ENCODE results near the gene FEZ2. TPM values are rescaled to one million over a fixed set of nuclear protein-coding genes. Genes with fewer than 3 reads are reported as not detected.

FEZ2 gene
- total RNA-seq, 1 donor from 2014 or later: 70.7 TPM

- H3F3A ChIP-seq (ENCODE audit: low read depth): no peaks in the 10 kb centered on the region
- H4K20me1 ChIP-seq (ENCODE audit: low read depth): peaks cover 3% of the 10 kb centered on the region
- Mint-ChIP-seq H3K36me3 (peaks cover 36% of the 10 kb centered on the region), H3K4me3 (no peak overlapping the region), H3K27ac (no peak overlapping the region), H3K4me1 (peaks cover 18% of the 10 kb centered on the region), H3K9me3 (no peaks in the 10 kb centered on the region), H3K27me3 (ENCODE audit: insufficient read depth, low read depth) (no peaks in the 10 kb centered on the region)
- H3K79me2 ChIP-seq (ENCODE audit: low read depth): peaks cover 5% of the 10 kb centered on the region
- no peaks in the 10 kb centered on the region for H3K36me3 ChIP-seq
- H3K27ac ChIP-seq: no peak overlapping the region
- TF ChIP-seq, protein P1, sequence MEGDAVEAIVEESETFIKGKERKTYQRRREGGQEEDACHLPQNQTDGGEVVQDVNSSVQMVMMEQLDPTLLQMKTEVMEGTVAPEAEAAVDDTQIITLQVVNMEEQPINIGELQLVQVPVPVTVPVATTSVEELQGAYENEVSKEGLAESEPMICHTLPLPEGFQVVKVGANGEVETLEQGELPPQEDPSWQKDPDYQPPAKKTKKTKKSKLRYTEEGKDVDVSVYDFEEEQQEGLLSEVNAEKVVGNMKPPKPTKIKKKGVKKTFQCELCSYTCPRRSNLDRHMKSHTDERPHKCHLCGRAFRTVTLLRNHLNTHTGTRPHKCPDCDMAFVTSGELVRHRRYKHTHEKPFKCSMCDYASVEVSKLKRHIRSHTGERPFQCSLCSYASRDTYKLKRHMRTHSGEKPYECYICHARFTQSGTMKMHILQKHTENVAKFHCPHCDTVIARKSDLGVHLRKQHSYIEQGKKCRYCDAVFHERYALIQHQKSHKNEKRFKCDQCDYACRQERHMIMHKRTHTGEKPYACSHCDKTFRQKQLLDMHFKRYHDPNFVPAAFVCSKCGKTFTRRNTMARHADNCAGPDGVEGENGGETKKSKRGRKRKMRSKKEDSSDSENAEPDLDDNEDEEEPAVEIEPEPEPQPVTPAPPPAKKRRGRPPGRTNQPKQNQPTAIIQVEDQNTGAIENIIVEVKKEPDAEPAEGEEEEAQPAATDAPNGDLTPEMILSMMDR (IDR thresholded peaks at IDR 0.05): no peak
- TF ChIP-seq EZH2 (IDR thresholded peaks at IDR 0.05) (no peak), EZH2phosphoT487 (IDR thresholded peaks at IDR 0.05) (no peak)
- no peak overlapping the region for H3K9ac ChIP-seq
- no peak overlapping the region for H2AFZ ChIP-seq (replicated peaks)
- no peak for DNase-seq (ENCODE audit: low spot score)
- H3K4me3 ChIP-seq: no peak overlapping the region
- H3K4me2 ChIP-seq: no peak overlapping the region
- H3K4me1 ChIP-seq: no peaks in the 10 kb centered on the region
- H3K27me3 ChIP-seq: no peaks in the 10 kb centered on the region
- no peaks in the 10 kb centered on the region for H3K9me3 ChIP-seq (ENCODE audit: low read depth)
Observed at GRCh38 chr2:36568516-36569246, 29.3 kb downstream of the FEZ2 start.

- TF ChIP-seq, protein P1 (IDR thresholded peaks at IDR 0.05): no peak
- TF ChIP-seq EZH2phosphoT487 (IDR thresholded peaks at IDR 0.05) (no peak), EZH2 (IDR thresholded peaks at IDR 0.05) (no peak)
- Histone ChIP-seq H3K4me1 (no peaks in the 10 kb centered on the region), H3F3A (ENCODE audit: low read depth) (no peaks in the 10 kb centered on the region), H3K27me3 (no peaks in the 10 kb centered on the region), H3K4me3 (no peak overlapping the region), H3K9me3 (ENCODE audit: low read depth) (no peaks in the 10 kb centered on the region), H3K4me2 (no peak overlapping the region), H2AFZ (replicated peaks) (no peak overlapping the region), H3K36me3 (no peaks in the 10 kb centered on the region), H3K79me2 (ENCODE audit: low read depth) (peaks cover 5% of the 10 kb centered on the region), H3K9ac (no peak overlapping the region), H3K27ac (no peak overlapping the region), H4K20me1 (ENCODE audit: low read depth) (peaks cover 3% of the 10 kb centered on the region)
- H3K27ac Mint-ChIP-seq: no peak overlapping the region
- H3K27me3 Mint-ChIP-seq (ENCODE audit: insufficient read depth, low read depth): no peaks in the 10 kb centered on the region
- H3K4me1 Mint-ChIP-seq: peaks cover 17% of the 10 kb centered on the region
- no peak for DNase-seq (ENCODE audit: low spot score)
- H3K36me3 Mint-ChIP-seq: peaks cover 33% of the 10 kb centered on the region
- no peak overlapping the region for H3K4me3 Mint-ChIP-seq
- no peaks in the 10 kb centered on the region for H3K9me3 Mint-ChIP-seq
Observed at GRCh38 chr2:36567711-36568408, 30.1 kb downstream of the FEZ2 start.

DNA sequence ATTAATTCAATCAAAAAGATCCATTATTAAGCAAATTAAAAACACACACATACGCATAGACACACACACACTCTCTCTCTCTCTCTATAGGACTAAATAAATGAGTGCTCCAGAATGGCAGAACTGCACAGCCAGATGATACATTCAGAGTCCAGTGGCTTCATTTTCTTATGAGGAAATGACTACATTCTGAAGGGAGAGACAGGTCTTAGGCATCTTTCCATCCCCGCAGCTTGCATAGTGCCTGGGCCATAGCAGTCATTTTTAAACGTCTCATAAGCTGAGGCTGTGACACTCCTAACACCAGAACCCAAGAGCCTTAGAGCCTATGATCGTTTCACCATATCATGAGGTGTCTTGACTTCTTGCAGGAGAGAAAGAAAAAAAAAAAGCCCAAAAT lies 31.1 kb downstream of the FEZ2 start:
- H3K27me3 ChIP-seq: no peaks in the 10 kb centered on the region
- no peaks in the 10 kb centered on the region for H3K9me3 ChIP-seq (ENCODE audit: low read depth)
- peaks cover 27% of the 10 kb centered on the region for H3K36me3 Mint-ChIP-seq
- H3K27me3 Mint-ChIP-seq (ENCODE audit: insufficient read depth, low read depth): no peaks in the 10 kb centered on the region
- DNase-seq (ENCODE audit: low spot score): no peak
- H3K9ac ChIP-seq: no peak overlapping the region
- peak overlapping the region; percentile 6 for H3K27ac Mint-ChIP-seq
- H3K4me3 Mint-ChIP-seq: no peak overlapping the region
- no peaks in the 10 kb centered on the region for H3K4me1 ChIP-seq
- no peak overlapping the region for H3K4me2 ChIP-seq
- no peak overlapping the region for H2AFZ ChIP-seq (replicated peaks)
- H3K4me3 ChIP-seq: no peak overlapping the region
- peaks cover 3% of the 10 kb centered on the region for H4K20me1 ChIP-seq (ENCODE audit: low read depth)
- no peaks in the 10 kb centered on the region for H3K36me3 ChIP-seq
- H3K9me3 Mint-ChIP-seq: no peaks in the 10 kb centered on the region
- no peaks in the 10 kb centered on the region for H3F3A ChIP-seq (ENCODE audit: low read depth)
- TF ChIP-seq, protein P1 (IDR thresholded peaks at IDR 0.05): no peak
- no peak for TF ChIP-seq EZH2 (IDR thresholded peaks at IDR 0.05)
- no peak for TF ChIP-seq EZH2phosphoT487 (IDR thresholded peaks at IDR 0.05)
- H3K4me1 Mint-ChIP-seq: peaks cover 12% of the 10 kb centered on the region
- no peak overlapping the region for H3K27ac ChIP-seq
- H3K79me2 ChIP-seq (ENCODE audit: low read depth): peaks cover 5% of the 10 kb centered on the region

Data from neural progenitor cell (in vitro differentiated cells).